CD4-positive, CD25-positive, alpha-beta regulatory T cell (primary cell): Measurements from ENCODE around the gene TMEM132E. TPM values are rescaled to one million over a fixed set of nuclear protein-coding genes. Genes with fewer than 3 reads are reported as not detected.

ENCODE experiments used
- ATAC-seq, 2 donors: fragments of 150-1000 bp; cut with Tn5 transposase; one replicate each; pipeline ENCODE4 v1.10.0; 2021; ENCODE audit warnings: low read depth in 2 of 2, moderate number of reproducible peaks in 2 of 2, moderate library complexity in 1 of 2
- DNase-seq, 3 donors: peaks; one replicate each; pipeline versions ENCODE4 v3.0.0 to v3.0.0-alpha.2; 2012 to 2022; ENCODE audit warnings: mixed read lengths in 1 of 3
- H3K27ac ChIP-seq: one replicate; pipeline ENCODE4 v1.7.0; 2013; ENCODE audit warnings: mild to moderate bottlenecking, low read length; ENCODE audit not compliant: insufficient read depth, poor library complexity, severe bottlenecking
- H3K27me3 ChIP-seq: one replicate; pipeline ENCODE4 v1.7.0; 2013; ENCODE audit warnings: low read length; ENCODE audit not compliant: control insufficient read depth, insufficient read depth
- H3K36me3 ChIP-seq: one replicate; pipeline ENCODE4 v1.7.0; 2013; ENCODE audit warnings: mild to moderate bottlenecking, low read length, moderate library complexity; ENCODE audit not compliant: control insufficient read depth, insufficient read depth
- H3K4me1 ChIP-seq: 2 replicates; pipeline ENCODE4 v1.7.0; 2013; ENCODE audit warnings: mild to moderate bottlenecking, low read length; ENCODE audit not compliant: insufficient read depth, control insufficient read depth, poor library complexity, severe bottlenecking
- H3K4me3 ChIP-seq: one replicate; pipeline ENCODE4 v1.7.0; 2013; ENCODE audit warnings: low read depth, mild to moderate bottlenecking, low read length, moderate library complexity
- H3K9me3 ChIP-seq, 2 experiments: 1 replicate in 1 of 2; 2 replicates in 1 of 2; pipeline ENCODE4 v1.7.0; 2013; ENCODE audit warnings: low read length in 2 of 2, mild to moderate bottlenecking in 1 of 2, moderate library complexity in 1 of 2; ENCODE audit not compliant: control insufficient read depth in 2 of 2
- H3K27ac Mint-ChIP-seq, 3 donors: one replicate each; pipeline ENCODE4 v1.8.0; 2020 to 2022; ENCODE audit warnings: mild to moderate bottlenecking in 3 of 3, mixed read lengths in 3 of 3, moderate library complexity in 2 of 3
- H3K27me3 Mint-ChIP-seq: one replicate; pipeline ENCODE4 v1.8.0; 2022; ENCODE audit warnings: mild to moderate bottlenecking, mixed read lengths
- H3K36me3 Mint-ChIP-seq: one replicate; pipeline ENCODE4 v1.8.0; 2020; ENCODE audit warnings: mixed read lengths
- H3K4me1 Mint-ChIP-seq, 4 donors: one replicate each; pipeline ENCODE4 v1.8.0; 2020 to 2022; ENCODE audit warnings: mixed read lengths in 4 of 4, mild to moderate bottlenecking in 1 of 4
- H3K4me3 Mint-ChIP-seq, 4 donors: one replicate each; pipeline ENCODE4 v1.8.0; 2020 to 2022; ENCODE audit warnings: mild to moderate bottlenecking in 4 of 4, mixed read lengths in 4 of 4, moderate library complexity in 3 of 4
- H3K9me3 Mint-ChIP-seq, 7 donors: one replicate each; pipeline ENCODE4 v1.8.0; 2020 to 2022; ENCODE audit warnings: mixed read lengths in 7 of 7, mild to moderate bottlenecking in 3 of 7, moderate library complexity in 2 of 7
- polyA plus RNA-seq, 4 donors: library from polyadenylated mRNA; unstranded; fragments of 300-500 nt; fragmentation: Illumina TruSeq; gene quantifications; one replicate each; pipeline ENCODE4 v1.2.3, GENCODE V29; 2021
- total RNA-seq: library from RNA; stranded (reverse); gene quantifications from one replicate; pipeline ENCODE4 v1.2.3, GENCODE V29; 2022

TMEM132E gene
- total and polyA plus RNA-seq, 5 donors from 2014 or later = 0.06 to 0.55 (median 0.25) TPM; not detected in 1

DNA sequence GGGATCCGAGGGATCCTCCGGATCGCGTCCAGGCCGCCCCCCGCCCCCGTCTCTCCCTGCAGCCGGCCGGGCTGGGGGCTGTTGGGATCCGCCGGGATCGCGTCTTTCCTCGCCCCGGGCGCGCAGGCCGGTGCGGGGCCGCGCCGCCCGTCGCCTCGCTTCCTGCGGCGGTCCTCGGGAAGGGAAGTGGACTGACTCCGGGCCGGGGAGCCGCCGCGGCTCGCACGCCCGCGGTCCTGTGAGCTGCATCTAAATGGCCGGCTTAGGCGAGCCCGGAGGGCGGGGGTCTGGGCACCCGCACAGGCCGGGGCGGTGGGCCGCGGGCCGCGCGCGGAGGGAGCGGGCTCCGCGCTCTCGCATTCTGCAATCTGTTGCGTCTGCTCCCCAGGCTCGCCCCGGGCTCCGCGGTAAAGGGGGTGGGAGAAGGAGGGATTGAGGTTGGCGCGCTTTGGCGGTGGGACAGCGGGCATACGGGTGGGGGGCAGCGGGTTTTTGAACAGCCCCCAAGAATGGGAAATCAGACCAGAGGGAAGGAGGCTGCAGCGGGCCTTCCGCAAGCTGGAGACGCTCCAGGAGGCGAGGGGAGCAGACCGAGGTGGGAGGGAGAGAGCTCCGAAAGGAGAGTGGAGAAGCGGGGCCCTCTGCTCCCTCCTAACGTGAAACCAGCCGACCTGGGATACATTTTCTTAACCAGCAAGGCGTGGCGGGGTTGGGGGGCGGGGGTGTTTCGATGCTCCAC lies 2.2 kb downstream of the TMEM132E start:
- DNase-seq (no peak), ATAC-seq (no peak)
- Histone ChIP-seq H3K4me3 (no peak overlapping the region), H3K9me3 (no peaks in the 10 kb centered on the region), H3K4me1 (peaks cover 33% of the 10 kb centered on the region), H3K27me3 (peaks cover 32% of the 10 kb centered on the region), H3K36me3 (no peaks in the 10 kb centered on the region), H3K27ac (no peak overlapping the region)
- H3K27me3 Mint-ChIP-seq = peaks cover 81% of the 10 kb centered on the region
- no peaks in the 10 kb centered on the region for H3K36me3 Mint-ChIP-seq
- peaks cover 0 to 24% (median 7%) of the 10 kb centered on the region in 4 donors for H3K4me1 Mint-ChIP-seq
- H3K4me3 Mint-ChIP-seq = peak overlapping the region in 3 of 4 donors; percentile 35 to 63 (median 62)
- H3K9me3 Mint-ChIP-seq = peaks cover 0 to 1% (median 0%) of the 10 kb centered on the region in 7 donors
- no peak overlapping the region for H3K27ac Mint-ChIP-seq

DNA sequence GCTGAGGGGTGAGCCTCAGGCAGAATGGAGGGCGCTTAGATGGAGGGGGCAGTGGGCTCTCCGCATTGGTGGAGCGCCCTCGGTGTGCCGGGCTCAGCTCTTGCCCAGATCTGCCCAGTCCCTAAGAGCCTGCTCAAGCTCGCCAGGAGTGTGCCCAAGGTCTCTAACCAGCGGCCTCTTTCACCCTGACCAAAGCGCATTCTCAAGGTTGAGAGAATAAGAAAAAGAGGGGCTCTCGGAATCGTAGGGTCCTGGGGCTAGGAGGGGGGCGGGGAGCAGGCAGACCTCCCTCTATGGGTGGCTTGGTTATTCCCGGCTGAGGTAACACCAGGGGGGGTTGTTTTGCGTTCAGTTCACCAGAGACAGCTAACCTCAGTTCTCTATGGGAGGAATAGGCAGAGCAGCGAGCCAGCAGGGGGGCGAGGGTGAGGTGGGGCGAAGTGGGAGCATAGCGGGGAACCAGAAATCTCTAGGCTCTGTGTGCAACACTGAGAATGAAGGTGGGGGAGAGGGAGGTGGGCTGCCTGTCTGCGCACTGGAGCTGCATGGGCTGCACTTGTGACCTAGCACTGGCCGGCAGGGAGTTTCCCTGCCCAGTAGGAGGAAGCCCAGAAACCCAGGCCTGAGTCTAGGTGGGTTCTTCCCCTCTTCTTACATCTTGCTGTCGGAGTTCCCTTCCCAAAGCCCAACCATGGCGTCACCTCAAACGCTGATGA lies 3.0 kb downstream of the TMEM132E start:
- Mint-ChIP-seq H3K27me3 (peaks cover 74% of the 10 kb centered on the region), H3K9me3 (peaks cover 0 to 1% (median 0%) of the 10 kb centered on the region in 7 donors), H3K4me1 (peaks cover 0 to 24% (median 5%) of the 10 kb centered on the region in 4 donors), H3K4me3 (peak overlapping the region; percentile 22 to 63 (median 48)), H3K36me3 (no peaks in the 10 kb centered on the region), H3K27ac (peak overlapping the region in 1 of 3 donors; percentile 2)
- no peaks in the 10 kb centered on the region for H3K36me3 ChIP-seq
- no peaks in the 10 kb centered on the region for H3K9me3 ChIP-seq
- peaks cover 33% of the 10 kb centered on the region for H3K4me1 ChIP-seq
- H3K27me3 ChIP-seq = peaks cover 26% of the 10 kb centered on the region
- H3K27ac ChIP-seq = no peak overlapping the region
- ATAC-seq = no peak
- DNase-seq = no peak
- no peak overlapping the region for H3K4me3 ChIP-seq

DNA sequence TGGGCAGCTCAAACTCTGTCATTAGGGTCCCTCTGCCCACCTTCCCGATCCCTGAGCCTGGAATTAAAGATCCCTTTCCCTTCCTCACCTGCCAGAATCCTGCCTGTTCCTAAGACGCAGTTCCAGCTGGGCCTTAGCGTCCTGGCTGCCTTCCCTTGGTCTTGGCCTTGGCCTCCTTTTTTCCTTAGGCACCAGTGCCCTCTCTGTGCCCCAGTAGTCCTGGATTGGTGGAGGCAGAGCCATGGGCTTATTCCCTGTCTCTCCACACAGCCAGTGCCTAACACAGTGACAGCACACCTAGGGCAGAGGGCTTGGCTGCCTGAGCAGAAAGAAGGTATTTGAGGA lies 3.5 kb downstream of the TMEM132E start:
- no peak for DNase-seq
- ATAC-seq = no peak
- Mint-ChIP-seq H3K4me3 (peak overlapping the region in 2 of 4 donors; percentile 35 to 62), H3K4me1 (peaks cover 0 to 24% (median 5%) of the 10 kb centered on the region in 4 donors), H3K27ac (peak overlapping the region in 1 of 3 donors; percentile 2), H3K36me3 (no peaks in the 10 kb centered on the region), H3K9me3 (peaks cover 0 to 2% (median 0%) of the 10 kb centered on the region in 7 donors), H3K27me3 (peaks cover 74% of the 10 kb centered on the region)
- peaks cover 21% of the 10 kb centered on the region for H3K27me3 ChIP-seq
- H3K36me3 ChIP-seq = no peaks in the 10 kb centered on the region
- H3K27ac ChIP-seq = no peak overlapping the region
- H3K4me3 ChIP-seq = no peak overlapping the region
- H3K4me1 ChIP-seq = peaks cover 33% of the 10 kb centered on the region
- no peaks in the 10 kb centered on the region for H3K9me3 ChIP-seq

DNA sequence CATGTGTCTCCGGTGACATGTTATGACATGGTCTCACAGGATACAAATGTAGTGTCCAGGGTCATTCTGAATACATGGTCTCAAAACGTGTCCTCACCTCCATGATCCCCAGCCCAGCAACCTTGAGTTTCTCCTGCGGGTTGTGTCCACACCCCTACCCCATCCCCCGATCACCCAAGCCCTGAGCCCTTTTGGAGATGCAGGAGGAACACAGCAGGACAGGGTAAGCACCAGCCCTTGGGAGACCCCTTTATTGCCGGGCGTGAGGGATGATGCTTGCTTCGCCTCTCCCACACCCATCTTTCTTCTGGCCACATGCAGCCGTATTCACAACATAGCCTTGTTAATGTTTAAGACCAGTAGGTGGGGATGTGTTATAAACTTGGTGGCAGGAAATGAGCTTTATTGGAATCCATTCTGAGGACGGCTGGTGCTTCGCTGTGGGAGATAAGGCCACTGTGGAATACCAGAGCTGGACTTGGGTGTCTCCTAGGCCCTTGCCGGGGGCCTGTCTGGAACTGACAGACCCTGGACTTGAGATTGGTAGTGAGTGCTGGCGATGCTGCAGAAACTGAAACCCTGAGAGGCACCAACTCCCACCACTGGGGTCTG lies 5.5 kb downstream of the TMEM132E start:
- Mint-ChIP-seq H3K9me3 (peaks cover 0 to 3% (median 0%) of the 10 kb centered on the region in 7 donors), H3K27ac (no peak overlapping the region), H3K36me3 (no peaks in the 10 kb centered on the region), H3K4me3 (no peak overlapping the region), H3K27me3 (peaks cover 71% of the 10 kb centered on the region), H3K4me1 (peaks cover 0 to 10% (median 5%) of the 10 kb centered on the region in 4 donors)
- no peak overlapping the region for H3K27ac ChIP-seq
- peaks cover 19% of the 10 kb centered on the region for H3K27me3 ChIP-seq
- H3K4me1 ChIP-seq = peaks cover 21% of the 10 kb centered on the region
- no peaks in the 10 kb centered on the region for H3K9me3 ChIP-seq
- H3K4me3 ChIP-seq = no peak overlapping the region
- peak in 2 of 3 donors; percentile 18 to 22 for DNase-seq
- H3K36me3 ChIP-seq = no peaks in the 10 kb centered on the region
- ATAC-seq = peak; percentile 23 to 41

- DNase-seq = no peak
- H3K9me3 Mint-ChIP-seq = peaks cover 0 to 3% (median 0%) of the 10 kb centered on the region in 7 donors
These were observed 7.0 kb downstream of the TMEM132E start for GRCh38 chr17:34586346-34586846.

GRCh38 chr17:34588266-34588665 lies 8.9 kb downstream of the TMEM132E start:
- H3K4me3 ChIP-seq = no peak overlapping the region
- no peaks in the 10 kb centered on the region for H3K36me3 Mint-ChIP-seq
- no peak overlapping the region for H3K27ac Mint-ChIP-seq

More at GRCh38 chr17:34586346-34586846, 7.0 kb downstream of the TMEM132E start:
- Mint-ChIP-seq H3K27me3 (peaks cover 76% of the 10 kb centered on the region), H3K4me1 (peaks cover 0 to 6% (median 5%) of the 10 kb centered on the region in 4 donors), H3K27ac (no peak overlapping the region), H3K4me3 (no peak overlapping the region), H3K36me3 (no peaks in the 10 kb centered on the region)
- ATAC-seq = no peak
- H3K36me3 ChIP-seq = no peaks in the 10 kb centered on the region
- H3K9me3 ChIP-seq = no peaks in the 10 kb centered on the region
- H3K27ac ChIP-seq = no peak overlapping the region
- H3K27me3 ChIP-seq = peaks cover 17% of the 10 kb centered on the region
- no peak overlapping the region for H3K4me3 ChIP-seq
- peaks cover 6% of the 10 kb centered on the region for H3K4me1 ChIP-seq

GRCh38 chr17:34589120-34589965 lies 10.0 kb downstream of the TMEM132E start:
- Histone ChIP-seq H3K36me3 (no peaks in the 10 kb centered on the region), H3K4me3 (no peak overlapping the region), H3K27ac (no peak overlapping the region), H3K27me3 (peaks cover 3% of the 10 kb centered on the region), H3K9me3 (no peaks in the 10 kb centered on the region), H3K4me1 (peaks cover 3% of the 10 kb centered on the region)
- peaks cover 64% of the 10 kb centered on the region for H3K27me3 Mint-ChIP-seq
- H3K4me3 Mint-ChIP-seq = no peak overlapping the region
- no peak for ATAC-seq
- no peak overlapping the region for H3K27ac Mint-ChIP-seq
- H3K36me3 Mint-ChIP-seq = no peaks in the 10 kb centered on the region
- H3K9me3 Mint-ChIP-seq = peaks cover 0 to 1% (median 0%) of the 10 kb centered on the region in 7 donors
- H3K4me1 Mint-ChIP-seq = peaks cover 0 to 5% (median under 1%) of the 10 kb centered on the region in 4 donors
- DNase-seq = no peak

More at GRCh38 chr17:34588266-34588665, 8.9 kb downstream of the TMEM132E start:
- Histone ChIP-seq H3K36me3 (no peaks in the 10 kb centered on the region), H3K27ac (no peak overlapping the region), H3K27me3 (peaks cover 10% of the 10 kb centered on the region), H3K9me3 (no peaks in the 10 kb centered on the region), H3K4me1 (peaks cover 3% of the 10 kb centered on the region)
- Mint-ChIP-seq H3K4me1 (peaks cover 0 to 5% (median 2%) of the 10 kb centered on the region in 4 donors), H3K27me3 (peaks cover 68% of the 10 kb centered on the region), H3K4me3 (no peak overlapping the region), H3K9me3 (peaks cover 0 to 1% (median 0%) of the 10 kb centered on the region in 7 donors)
- no peak for DNase-seq
- ATAC-seq = no peak
